Astrocyte (in vitro differentiated cells and primary cell): ENCODE data around the gene SMIM24. TPM values are rescaled to one million over a fixed set of nuclear protein-coding genes. Genes with fewer than 3 reads are reported as not detected.

Source experiments
- DNase-seq: peaks from one replicate; pipeline ENCODE4 v3.0.0-alpha.2; 2010; ENCODE audit warnings: low read depth
- FAIRE-seq: peaks from 2 replicates; lab custom pipeline; 2011; peaks lifted over from hg19 to GRCh38; lab: Jason Lieb, UNC
- H2AFZ ChIP-seq: 2 replicates; pipeline ENCODE4 v1.6.0; 2012; ENCODE audit warnings: low read depth, low read length, inconsistent platforms
- H3K27ac ChIP-seq: 2 replicates; pipeline ENCODE4 v1.5.1; 2011; ENCODE audit warnings: low read depth, low read length, inconsistent platforms
- H3K27me3 ChIP-seq: 2 replicates; pipeline ENCODE4 v1.6.0; 2011; ENCODE audit warnings: low read length, inconsistent platforms; ENCODE audit not compliant: insufficient read depth
- H3K36me3 ChIP-seq: 2 replicates; pipeline ENCODE4 v1.5.1; 2011; ENCODE audit warnings: low read length, inconsistent platforms; ENCODE audit not compliant: insufficient read depth
- H3K4me1 ChIP-seq: 2 replicates; pipeline ENCODE4 v1.5.1; 2011; ENCODE audit warnings: low read length, inconsistent platforms; ENCODE audit not compliant: insufficient read depth
- H3K4me2 ChIP-seq: 2 replicates; pipeline ENCODE4 v1.6.0; 2012; ENCODE audit warnings: low read length, inconsistent platforms
- H3K4me3 ChIP-seq: 2 replicates; pipeline ENCODE4 v1.5.1; 2011; ENCODE audit warnings: low read depth, mild to moderate bottlenecking, low read length, inconsistent platforms; ENCODE audit not compliant: insufficient read depth
- H3K79me2 ChIP-seq: 2 replicates; pipeline ENCODE4 v1.6.0; 2012; ENCODE audit warnings: mild to moderate bottlenecking, low read length, inconsistent platforms; ENCODE audit not compliant: insufficient read depth
- H3K9ac ChIP-seq: 2 replicates; pipeline ENCODE4 v1.6.0; 2012; ENCODE audit warnings: mild to moderate bottlenecking, low read length, inconsistent platforms
- H3K9me3 ChIP-seq: 2 replicates; pipeline ENCODE4 v1.5.1; 2012; ENCODE audit warnings: low read depth, mild to moderate bottlenecking, low read length, inconsistent platforms; ENCODE audit not compliant: insufficient read depth
- H4K20me1 ChIP-seq: 2 replicates; pipeline ENCODE4 v1.6.0; 2012; ENCODE audit warnings: low read length, inconsistent platforms; ENCODE audit not compliant: insufficient read depth
- H3K27ac Mint-ChIP-seq: one replicate; pipeline ENCODE4 v1.8.0; 2021; ENCODE audit warnings: mild to moderate bottlenecking, mixed read lengths; ENCODE audit not compliant: unreplicated experiment
- H3K27me3 Mint-ChIP-seq: one replicate; pipeline ENCODE4 v1.8.0; 2021; ENCODE audit warnings: low read depth, mixed read lengths; ENCODE audit not compliant: unreplicated experiment
- H3K36me3 Mint-ChIP-seq: one replicate; pipeline ENCODE4 v1.8.0; 2021; ENCODE audit warnings: low read depth, mixed read lengths; ENCODE audit not compliant: unreplicated experiment
- H3K4me1 Mint-ChIP-seq: one replicate; pipeline ENCODE4 v1.8.0; 2021; ENCODE audit warnings: low read depth, mixed read lengths; ENCODE audit not compliant: unreplicated experiment
- H3K4me3 Mint-ChIP-seq: one replicate; pipeline ENCODE4 v1.8.0; 2021; ENCODE audit warnings: mild to moderate bottlenecking, moderate library complexity, mixed read lengths; ENCODE audit not compliant: unreplicated experiment
- H3K9me3 Mint-ChIP-seq: one replicate; pipeline ENCODE4 v1.8.0; 2021; ENCODE audit warnings: mild to moderate bottlenecking, mixed read lengths; ENCODE audit not compliant: unreplicated experiment
- EZH2 ChIP-seq: IDR thresholded peaks from 2 replicates; pipeline ENCODE4 v1.6.1; 2012; ENCODE audit warnings: mild to moderate bottlenecking, low read length, inconsistent platforms; ENCODE audit not compliant: insufficient read depth
- total RNA-seq: library from RNA; stranded (reverse); gene quantifications from 2 replicates; pipeline ENCODE4 v1.2.1, GENCODE V29; 2021
- TF ChIP-seq, protein P1 (sequence below): IDR thresholded peaks from 2 replicates; pipeline ENCODE4 v1.5.1; 2011; ENCODE audit warnings: low read depth, mild to moderate bottlenecking, inconsistent platforms, low read length, moderate library complexity; ENCODE audit not compliant: insufficient read depth

The SMIM24 gene
- total RNA-seq, 1 donor from 2014 or later = not detected

DNA sequence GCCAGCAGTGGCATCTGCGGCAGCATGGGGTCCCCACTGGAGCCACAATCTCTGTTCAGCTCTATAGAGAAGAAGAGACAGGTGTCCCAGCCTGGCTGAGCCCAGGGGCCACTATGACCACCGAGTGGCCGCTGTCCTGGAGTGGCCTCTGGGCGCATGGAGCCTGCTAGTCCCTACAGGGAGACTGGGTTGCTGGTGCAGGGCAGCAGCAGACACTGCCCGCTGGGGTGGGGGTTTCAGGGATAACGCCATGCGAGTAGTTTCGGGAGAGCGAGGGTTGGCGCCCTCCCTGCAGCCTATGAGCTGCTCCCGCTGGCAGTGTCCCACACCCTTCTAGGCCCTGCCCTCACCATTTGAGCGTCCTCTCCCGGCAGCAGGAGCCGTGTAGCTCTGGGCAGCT lies 47.8 kb upstream of the SMIM24 start:
- FAIRE-seq (no peak), DNase-seq (no peak)
- Histone ChIP-seq H3K9me3 (no peaks in the 10 kb centered on the region), H3K4me3 (no peak overlapping the region), H3K27me3 (no peaks in the 10 kb centered on the region), H3K79me2 (peaks cover 28% of the 10 kb centered on the region), H3K27ac (no peak overlapping the region), H3K4me1 (no peaks in the 10 kb centered on the region), H3K36me3 (peaks cover 4% of the 10 kb centered on the region), H3K9ac (no peak overlapping the region), H4K20me1 (peaks cover 52% of the 10 kb centered on the region), H3K4me2 (no peak overlapping the region), H2AFZ (no peak overlapping the region)
- peaks cover 8% of the 10 kb centered on the region for H3K36me3 Mint-ChIP-seq
- H3K27ac Mint-ChIP-seq = no peak overlapping the region
- H3K27me3 Mint-ChIP-seq = no peaks in the 10 kb centered on the region
- no peaks in the 10 kb centered on the region for H3K9me3 Mint-ChIP-seq
- no peaks in the 10 kb centered on the region for H3K4me1 Mint-ChIP-seq
- TF ChIP-seq, protein P1, sequence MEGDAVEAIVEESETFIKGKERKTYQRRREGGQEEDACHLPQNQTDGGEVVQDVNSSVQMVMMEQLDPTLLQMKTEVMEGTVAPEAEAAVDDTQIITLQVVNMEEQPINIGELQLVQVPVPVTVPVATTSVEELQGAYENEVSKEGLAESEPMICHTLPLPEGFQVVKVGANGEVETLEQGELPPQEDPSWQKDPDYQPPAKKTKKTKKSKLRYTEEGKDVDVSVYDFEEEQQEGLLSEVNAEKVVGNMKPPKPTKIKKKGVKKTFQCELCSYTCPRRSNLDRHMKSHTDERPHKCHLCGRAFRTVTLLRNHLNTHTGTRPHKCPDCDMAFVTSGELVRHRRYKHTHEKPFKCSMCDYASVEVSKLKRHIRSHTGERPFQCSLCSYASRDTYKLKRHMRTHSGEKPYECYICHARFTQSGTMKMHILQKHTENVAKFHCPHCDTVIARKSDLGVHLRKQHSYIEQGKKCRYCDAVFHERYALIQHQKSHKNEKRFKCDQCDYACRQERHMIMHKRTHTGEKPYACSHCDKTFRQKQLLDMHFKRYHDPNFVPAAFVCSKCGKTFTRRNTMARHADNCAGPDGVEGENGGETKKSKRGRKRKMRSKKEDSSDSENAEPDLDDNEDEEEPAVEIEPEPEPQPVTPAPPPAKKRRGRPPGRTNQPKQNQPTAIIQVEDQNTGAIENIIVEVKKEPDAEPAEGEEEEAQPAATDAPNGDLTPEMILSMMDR = no peak
- TF ChIP-seq EZH2 = no peak
- no peak overlapping the region for H3K4me3 Mint-ChIP-seq

DNA sequence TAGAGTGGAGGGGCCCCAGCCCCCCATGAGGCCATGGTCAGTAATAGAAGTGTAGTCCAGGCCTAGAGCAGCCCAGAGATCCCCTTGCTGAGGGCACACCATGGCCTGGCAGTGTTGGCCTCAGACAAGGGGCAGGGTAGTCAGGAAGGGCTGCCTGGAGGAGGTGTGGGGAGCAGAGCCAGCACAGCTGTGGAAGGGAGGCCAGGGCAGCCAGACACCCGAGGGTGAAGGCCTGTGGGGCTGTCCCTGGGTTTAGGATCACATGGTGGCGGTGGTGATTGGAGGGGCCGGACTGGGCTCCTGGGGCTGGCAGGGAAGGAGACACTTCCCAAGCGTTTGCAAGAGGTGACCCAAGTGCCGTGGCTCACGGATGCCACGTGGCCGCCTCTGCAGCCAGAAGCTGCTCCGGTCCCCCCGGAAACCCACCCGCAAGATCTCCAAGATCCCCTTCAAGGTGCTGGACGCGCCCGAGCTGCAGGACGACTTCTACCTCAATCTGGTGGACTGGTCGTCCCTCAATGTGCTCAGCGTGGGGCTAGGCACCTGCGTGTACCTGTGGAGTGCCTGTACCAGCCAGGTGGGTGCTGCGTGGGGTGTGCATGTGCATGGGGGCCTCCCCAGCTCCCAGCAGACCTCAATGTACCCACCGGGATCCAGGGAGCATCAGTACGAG lies 47.0 kb upstream of the SMIM24 start:
- H3K4me3 ChIP-seq = no peak overlapping the region
- no peak overlapping the region for H3K4me2 ChIP-seq
- H3K79me2 ChIP-seq = peaks cover 34% of the 10 kb centered on the region
- Mint-ChIP-seq H3K9me3 (no peaks in the 10 kb centered on the region), H3K4me3 (no peak overlapping the region), H3K27ac (no peak overlapping the region), H3K4me1 (no peaks in the 10 kb centered on the region), H3K36me3 (peaks cover 6% of the 10 kb centered on the region), H3K27me3 (no peaks in the 10 kb centered on the region)
- H3K4me1 ChIP-seq = no peaks in the 10 kb centered on the region
- DNase-seq = no peak
- no peak overlapping the region for H3K27ac ChIP-seq
- TF ChIP-seq, protein P1 = no peak
- H3K9me3 ChIP-seq = no peaks in the 10 kb centered on the region
- no peak overlapping the region for H2AFZ ChIP-seq
- H3K9ac ChIP-seq = no peak overlapping the region
- H3K27me3 ChIP-seq = no peaks in the 10 kb centered on the region
- FAIRE-seq = no peak
- peaks cover 59% of the 10 kb centered on the region for H4K20me1 ChIP-seq
- peaks cover 4% of the 10 kb centered on the region for H3K36me3 ChIP-seq

DNA sequence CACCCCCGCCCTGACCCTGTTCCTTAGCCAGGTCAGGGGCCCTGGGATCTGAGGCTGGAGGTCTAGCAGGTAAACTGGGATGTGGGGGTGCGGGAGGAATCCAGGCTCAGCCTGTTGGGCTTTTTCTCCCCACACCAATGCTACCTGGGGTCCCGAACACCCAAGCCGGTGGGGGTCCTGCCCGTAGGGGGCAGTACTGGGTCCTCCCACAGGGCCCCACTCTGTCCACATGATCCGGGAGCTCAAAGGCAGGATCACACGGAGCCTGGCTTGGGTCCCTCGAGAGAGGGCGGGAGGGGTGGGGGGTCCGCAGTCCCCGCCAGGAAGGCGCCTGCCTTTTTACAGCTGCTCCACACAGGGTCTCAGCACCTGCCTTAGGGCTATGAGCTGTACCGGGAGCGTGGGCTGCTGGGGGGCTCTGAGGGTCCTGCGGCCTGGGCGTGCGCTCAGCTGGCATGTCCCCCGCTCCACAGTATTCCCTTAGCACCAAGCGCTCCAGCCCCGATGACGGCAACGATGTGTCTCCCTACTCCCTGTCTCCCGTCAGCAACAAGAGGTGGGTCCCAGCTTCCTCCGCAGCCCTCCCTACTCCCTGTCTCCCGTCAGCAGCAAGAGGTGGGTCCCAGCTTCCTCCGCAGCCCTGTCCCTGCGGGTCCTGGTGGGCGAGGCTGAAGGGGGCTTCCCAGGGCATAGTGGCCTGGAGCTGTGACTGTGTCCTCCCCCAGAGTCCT lies 46.3 kb upstream of the SMIM24 start:
- TF ChIP-seq, protein P1 = no peak
- no peak for TF ChIP-seq EZH2
- H3K4me1 ChIP-seq = no peaks in the 10 kb centered on the region
- no peak overlapping the region for H3K4me3 ChIP-seq
- H3K36me3 Mint-ChIP-seq = peaks cover 6% of the 10 kb centered on the region
- no peaks in the 10 kb centered on the region for H3K27me3 Mint-ChIP-seq
- H2AFZ ChIP-seq = no peak overlapping the region
- no peak for DNase-seq
- H3K4me2 ChIP-seq = no peak overlapping the region
- no peak for FAIRE-seq
- H3K4me3 Mint-ChIP-seq = no peak overlapping the region
- no peaks in the 10 kb centered on the region for H3K9me3 Mint-ChIP-seq
- H3K4me1 Mint-ChIP-seq = no peaks in the 10 kb centered on the region
- peaks cover 41% of the 10 kb centered on the region for H3K79me2 ChIP-seq
- H3K36me3 ChIP-seq = peaks cover 4% of the 10 kb centered on the region
- no peak overlapping the region for H3K27ac ChIP-seq
- no peak overlapping the region for H3K9ac ChIP-seq
- peaks cover 65% of the 10 kb centered on the region for H4K20me1 ChIP-seq
- H3K27me3 ChIP-seq = no peaks in the 10 kb centered on the region
- no peaks in the 10 kb centered on the region for H3K9me3 ChIP-seq
- no peak overlapping the region for H3K27ac Mint-ChIP-seq
